OCI-LY7 (cell line): ENCODE results near the gene XIST.
"Not testable (repeated sequence)": the region's sequence is repeated elsewhere in the genome, so short reads cannot be mapped to it uniquely, and the experiment has no call there.

Experiments
- CTCF ChIP-seq: fragments of 200-600 bp; sonication (generic); conservative IDR thresholded peaks from 2 replicates; pipeline ENCODE4 v1.5.1; 2014; ENCODE audit warnings: mild to moderate bottlenecking, antibody characterized with exemption, low read length, moderate library complexity, mixed read lengths
- EZH2phosphoT487 ChIP-seq: fragments of 200-600 bp; sonication (generic); IDR thresholded peaks from 2 replicates; pipeline ENCODE4 v1.6.1; 2018; ENCODE audit warnings: low read depth, borderline replicate concordance, mild to moderate bottlenecking, mixed run types, antibody characterized with exemption, low read length, moderate library complexity, mixed read lengths

GRCh38 chrX:73819864-73820558, 32.5 kb downstream of the XIST start:
- TF ChIP-seq CTCF, EZH2phosphoT487: not testable (repeated sequence)
